K562 (cell line): ENCODE results near the gene MAPK8IP2. TPM values are rescaled to one million over a fixed set of nuclear protein-coding genes. Genes with fewer than 3 reads are reported as not detected.

ENCODE experiments used
- ATAC-seq: fragments of 200-7000 bp; cut with Tn5 transposase; 3 replicates; pipeline ENCODE4 v1.9.1; 2020; ENCODE audit warnings: moderate library complexity
- BruUV-seq: library from RNA; stranded (reverse); fragments of 400-500 nt; replicated peaks from 2 replicates; lab custom pipeline; 2021; lab: Mats Ljungman, UMichigan
- CTCF ChIA-PET: fragments of 300-600 bp; formaldehyde crosslinking; extraction: SDS; loops from one replicate; lab custom pipeline; 2021; ENCODE audit warnings: low intra/inter-chr PET ratio; lab: Yijun Ruan, JAX
- POLR2A ChIA-PET: fragments of 300-600, 350-650 bp; sonication (Branson Sonifier 250); formaldehyde crosslinking; extraction: SDS; loops from one replicate; lab custom pipeline; 2021; ENCODE audit warnings: antibody characterized with exemption, inconsistent platforms; lab: Yijun Ruan, JAX
- DNase-seq, 4 experiments: peaks; one replicate each; pipeline versions ENCODE4 v3.0.0 to v3.0.0-alpha.2; 2011 to 2018; ENCODE audit warnings: low spot score in 3 of 4, mixed read lengths in 3 of 4; ENCODE audit errors: extremely low read depth in 1 of 4
- FAIRE-seq: peaks from 2 replicates; lab custom pipeline; 2011; peaks lifted over from hg19 to GRCh38; lab: Jason Lieb, UNC
- H2AFZ ChIP-seq: 2 replicates; pipeline ENCODE4 v1.6.0; 2011; ENCODE audit warnings: low read depth, low read length, control low read depth, inconsistent platforms
- H3K27ac ChIP-seq: fragments of 200-600 bp; 3 replicates; pipeline ENCODE4 v1.8.0; 2011; ENCODE audit warnings: low read depth, mild to moderate bottlenecking, control low read depth, inconsistent platforms, low read length, moderate library complexity, mixed read lengths; ENCODE audit errors: extremely low read depth
- H3K27me3 ChIP-seq, 2 experiments: fragments of 300-600 bp in 1 of 2; 2 replicates in 1 of 2; 3 replicates in 1 of 2; pipeline versions ENCODE4 v1.6.0 to v1.8.0; 2011; ENCODE audit warnings: inconsistent platforms in 2 of 2, low read length in 2 of 2, mild to moderate bottlenecking in 1 of 2, mixed read lengths in 1 of 2, moderate library complexity in 1 of 2; ENCODE audit not compliant: control insufficient read depth in 2 of 2, insufficient read depth in 2 of 2
- H3K36me3 ChIP-seq: fragments of 300-600 bp; 3 replicates; pipeline ENCODE4 v1.8.0; 2011; ENCODE audit warnings: mild to moderate bottlenecking, low read length, inconsistent platforms; ENCODE audit not compliant: control insufficient read depth, insufficient read depth
- H3K4me1 ChIP-seq, 2 experiments: fragments of 200-600 bp in 1 of 2; replicated peaks in 1 of 2; 2 replicates in 1 of 2; 3 replicates in 1 of 2; pipeline versions ENCODE4 v1.5.1 to v1.8.0; 2011; ENCODE audit warnings: inconsistent platforms in 2 of 2, low read length in 2 of 2, mild to moderate bottlenecking in 1 of 2, mixed read lengths in 1 of 2, moderate library complexity in 1 of 2; ENCODE audit not compliant: control insufficient read depth in 2 of 2, insufficient read depth in 2 of 2
- H3K4me2 ChIP-seq: 2 replicates; pipeline ENCODE4 v1.6.1; 2011; ENCODE audit warnings: low read length, control low read depth, inconsistent platforms, mixed read lengths; ENCODE audit not compliant: insufficient read depth
- H3K4me3 ChIP-seq: fragments of 200-600 bp; sonication (generic), shearing (Covaris generic); 2 replicates; pipeline ENCODE4 v1.5.1; 2016; ENCODE audit warnings: control low read depth, inconsistent platforms
- H3K79me2 ChIP-seq: fragments of 200-600 bp; 3 replicates; pipeline ENCODE4 v1.8.0; 2011; ENCODE audit warnings: low read length, inconsistent platforms; ENCODE audit not compliant: control insufficient read depth, insufficient read depth
- H3K9ac ChIP-seq, 2 experiments: 2 replicates each; pipeline versions ENCODE4 v1.6.0 to v1.6.1; 2011; ENCODE audit warnings: low read depth in 2 of 2, low read length in 2 of 2, control low read depth in 1 of 2, inconsistent platforms in 1 of 2, mild to moderate bottlenecking in 1 of 2, mixed read lengths in 1 of 2; ENCODE audit not compliant: insufficient read depth in 1 of 2
- H3K9me1 ChIP-seq: one replicate; pipeline ENCODE4 v1.6.0; 2011; ENCODE audit warnings: inconsistent platforms, mild to moderate bottlenecking, low read length, moderate library complexity; ENCODE audit not compliant: control insufficient read depth, insufficient read depth
- H3K9me3 ChIP-seq: replicated peaks from 2 replicates; pipeline ENCODE4 v1.5.1; 2011; ENCODE audit warnings: low read depth, low read length, inconsistent platforms; ENCODE audit not compliant: control insufficient read depth, insufficient read depth
- H4K20me1 ChIP-seq: replicated peaks from 2 replicates; pipeline ENCODE4 v1.6.1; 2011; ENCODE audit warnings: low read length, inconsistent platforms, mixed read lengths; ENCODE audit not compliant: control insufficient read depth, insufficient read depth
- ADNP ChIP-seq: fragments of 200-800 bp; sonication (Bioruptor generic); IDR thresholded peaks from 2 replicates; pipeline ENCODE4 v1.6.1; 2016; ENCODE audit warnings: missing genetic modification characterization, missing compliant biosample characterization
- CBFA2T3 ChIP-seq: fragments of 450-650 bp; IDR thresholded peaks from 2 replicates; pipeline ENCODE4 v1.6.1; 2017
- DMBX1 ChIP-seq: fragments of 250-450 bp; sonication (Bioruptor Pico); IDR thresholded peaks from 2 replicates; pipeline ENCODE4 v1.8.0; 2022; ENCODE audit warnings: inconsistent platforms, mild to moderate bottlenecking, moderate library complexity, borderline replicate concordance
- KAT2B ChIP-seq: IDR thresholded peaks from one replicate; pipeline ENCODE4 v1.6.1; 2012; ENCODE audit warnings: low read depth, mild to moderate bottlenecking, control low read depth, inconsistent platforms, low read length, moderate library complexity
- KAT7 ChIP-seq: sonication (generic); formaldehyde crosslinking; IDR thresholded peaks from 2 replicates; pipeline ENCODE4 v1.8.0; 2022; ENCODE audit warnings: missing genetic modification reagents, mild to moderate bottlenecking, borderline replicate concordance
- MTA1 ChIP-seq: fragments of 450-650 bp; IDR thresholded peaks from 2 replicates; pipeline ENCODE4 v1.6.1; 2017; ENCODE audit warnings: borderline replicate concordance
- NEUROD1 ChIP-seq: fragments of 150-350 bp; IDR thresholded peaks from 2 replicates; pipeline ENCODE4 v1.6.1; 2014; ENCODE audit warnings: borderline replicate concordance, low read length, low read depth; ENCODE audit not compliant: partially characterized antibody
- NFYB ChIP-seq: IDR thresholded peaks from 2 replicates; pipeline ENCODE4 v1.6.1; 2011; ENCODE audit warnings: mild to moderate bottlenecking, moderate library complexity; ENCODE audit not compliant: insufficient read length; ENCODE audit errors: extremely low read depth
- PHF20 ChIP-seq: fragments of 450-650 bp; IDR thresholded peaks from 2 replicates; pipeline ENCODE4 v1.6.1; 2018; ENCODE audit not compliant: partially characterized antibody
- RB1 ChIP-seq: fragments of 450-650 bp; IDR thresholded peaks from 2 replicates; pipeline ENCODE4 v1.6.1; 2017; ENCODE audit warnings: low read depth, mild to moderate bottlenecking
- RHOXF2B ChIP-seq: fragments of 250-450 bp; sonication (Bioruptor Pico); conservative IDR thresholded peaks from 2 replicates; pipeline ENCODE4 v1.5.1; 2021
- SIX5 ChIP-seq, 2 experiments: IDR thresholded peaks; 2 replicates each; pipeline ENCODE4 v1.6.1; 2011; ENCODE audit warnings: low read length in 2 of 2, borderline replicate concordance in 1 of 2, low read depth in 1 of 2, mild to moderate bottlenecking in 1 of 2, moderate library complexity in 1 of 2; ENCODE audit not compliant: insufficient read depth in 1 of 2
- SMARCA4 ChIP-seq: fragments of 450-650 bp; IDR thresholded peaks from 2 replicates; pipeline ENCODE4 v1.6.1; 2016
- SNIP1 ChIP-seq: fragments of 450-650 bp; IDR thresholded peaks from 2 replicates; pipeline ENCODE4 v1.7.1; 2017; ENCODE audit warnings: low read depth, mild to moderate bottlenecking
- SREBF1 ChIP-seq: fragments of 150-350 bp; IDR thresholded peaks from 2 replicates; pipeline ENCODE4 v1.6.1; 2014; ENCODE audit warnings: antibody characterized with exemption, low read depth, low read length, borderline replicate concordance
- STAT5B ChIP-seq: fragments of 250-450 bp; sonication (Bioruptor Pico); IDR thresholded peaks from 2 replicates; pipeline ENCODE4 v1.8.0; 2021; ENCODE audit warnings: mild to moderate bottlenecking, inconsistent platforms
- TRIM24 ChIP-seq, 2 experiments: fragments of 450-650 bp; IDR thresholded peaks; 2 replicates each; pipeline ENCODE4 v1.6.1; 2016
- ZBTB8A ChIP-seq: fragments of 450-650 bp; IDR thresholded peaks from 2 replicates; pipeline ENCODE4 v1.6.1; 2018; ENCODE audit warnings: mild to moderate bottlenecking, moderate library complexity; ENCODE audit not compliant: partially characterized antibody
- ZFP36 ChIP-seq: fragments of 150-350 bp; IDR thresholded peaks from 2 replicates; pipeline ENCODE4 v1.6.1; 2018; ENCODE audit warnings: low read length, low read depth; ENCODE audit not compliant: partially characterized antibody
- ZNF146 ChIP-seq: IDR thresholded peaks from one replicate; pipeline ENCODE4 v1.6.1; 2018; ENCODE audit warnings: missing compliant biosample characterization; ENCODE audit not compliant: unreplicated experiment
- ZNF174 ChIP-seq: fragments of 250-450 bp; sonication (Bioruptor Pico); IDR thresholded peaks from 2 replicates; pipeline ENCODE4 v1.4.0; 2020; ENCODE audit warnings: mild to moderate bottlenecking
- ZNF584 ChIP-seq: fragments of 200-800 bp; sonication (Bioruptor generic); IDR thresholded peaks from 2 replicates; pipeline ENCODE4 v1.6.1; 2016; ENCODE audit warnings: low read depth, mild to moderate bottlenecking, missing genetic modification characterization, missing compliant biosample characterization
- ZNF589 ChIP-seq: fragments of 200-800 bp; sonication (Bioruptor generic); IDR thresholded peaks from 2 replicates; pipeline ENCODE4 v1.6.1; 2016; ENCODE audit warnings: low read depth, missing genetic modification characterization, missing compliant biosample characterization
- WGBS: fragments of 100-300 bp; shearing (Covaris generic); methylation state at CpG from one replicate; pipeline ENCODE4 v1.1.6; 2016; ENCODE audit warnings: low coverage, mixed read lengths; ENCODE audit not compliant: insufficient coverage; ENCODE audit errors: missing lambda C conversion rate; 5-methylcytosine and 5-hydroxymethylcytosine counted together
- in situ Hi-C: fragments of 300-500 bp; cut with MboI; formaldehyde crosslinking; loops from 4 replicates; pipeline ENCODE4 v1.15.0; 2018; ENCODE audit warnings: inconsistent platforms, mixed read lengths
- intact Hi-C: fragments of 100-400 bp; cut with micrococcal nuclease; formaldehyde crosslinking; loops from 2 replicates; pipeline ENCODE4 v1.14.2; 2022
- polyA plus RNA-seq, 8 experiments: library from polyadenylated mRNA; depleted of rRNA in 4 of 8; stranded (reverse) in 5 of 8; unstranded in 3 of 8; fragments of >200 nt; fragmentation: Nextera tagmentation in 2 of 8; fragmentation: Illumina TruSeq in 1 of 8; extraction: Ambion mirVana in 2 of 8; extraction: Trizol in 1 of 8; gene quantifications; 2 replicates each; pipeline versions ENCODE4 v1.2.1 to v1.2.3, GENCODE V29; 2011 to 2014; ENCODE audit warnings: inconsistent platforms in 1 of 8, missing spikeins in 1 of 8
- total RNA-seq, 7 experiments: library from RNA; depleted of rRNA in 6 of 7; stranded (reverse); fragments of >200 nt in 6 of 7; fragmentation: Illumina TruSeq in 2 of 7; extraction: Trizol in 2 of 7; gene quantifications; 2 replicates each; pipeline versions ENCODE4 v1.2.1 to v1.2.3, GENCODE V29; 2011 to 2021; ENCODE audit warnings: low replicate concordance in 1 of 7
- TF ChIP-seq, protein P1 (sequence below): sonication (generic); formaldehyde crosslinking; IDR thresholded peaks from 2 replicates; pipeline ENCODE4 v1.8.0; 2022; ENCODE audit warnings: mild to moderate bottlenecking, missing genetic modification reagents

MAPK8IP2 gene
- total and polyA plus RNA-seq, 9 of the 15 experiments (the other 6 are each of a cell fraction or from before 2014, with no cell fraction given): 0.01 to 0.47 (median 0.07) TPM; not detected in 2

DNA sequence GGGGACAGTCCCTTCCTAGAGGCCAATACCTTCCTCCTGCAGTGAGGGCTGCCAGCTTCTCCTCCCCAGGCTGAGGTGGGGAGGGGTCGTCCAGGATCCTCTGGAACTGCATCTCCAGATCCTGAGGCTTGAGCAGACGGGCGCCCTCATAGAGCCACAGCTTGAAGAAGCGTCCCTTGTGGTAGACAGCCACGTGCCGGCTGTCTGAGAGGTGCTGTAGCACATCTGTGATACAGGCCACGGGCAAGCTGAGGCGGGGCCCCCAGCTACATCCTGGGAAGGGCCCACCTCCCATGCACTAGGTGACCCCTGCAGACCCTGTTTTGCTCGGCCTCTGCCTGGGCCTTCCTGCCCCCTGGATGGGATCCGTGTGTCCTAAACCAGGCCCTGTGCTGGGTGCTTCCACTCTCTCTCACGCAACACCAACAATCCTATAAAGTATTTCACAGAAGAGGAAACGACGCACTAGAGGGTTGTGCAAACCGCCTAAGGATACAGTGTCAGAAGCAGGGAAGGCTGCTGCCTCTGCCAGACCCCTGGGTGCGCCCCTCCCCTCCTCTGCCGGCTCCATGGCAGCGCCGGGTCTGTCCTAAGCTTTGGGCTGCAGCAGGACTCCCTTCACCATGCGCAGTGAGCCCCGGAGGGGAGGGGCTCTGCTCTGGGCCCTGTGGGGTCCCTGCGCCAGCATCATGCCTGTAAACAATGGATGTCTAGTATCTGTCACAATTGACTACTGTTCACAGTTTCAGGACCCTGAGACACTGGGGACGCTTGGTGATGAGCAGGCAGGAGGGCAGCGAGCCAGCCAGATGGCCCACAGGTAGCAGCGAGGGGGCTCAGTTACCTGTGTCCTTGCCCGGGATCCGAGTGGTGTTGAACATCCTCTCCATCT is 26.9 kb upstream of the MAPK8IP2 start (continued):
- TF ChIP-seq SREBF1 (no peak), SNIP1 (no peak), SMARCA4 (no peak), RB1 (no peak), ZBTB8A (no peak), PHF20 (no peak), CBFA2T3 (no peak)
- TF ChIP-seq, protein P1, sequence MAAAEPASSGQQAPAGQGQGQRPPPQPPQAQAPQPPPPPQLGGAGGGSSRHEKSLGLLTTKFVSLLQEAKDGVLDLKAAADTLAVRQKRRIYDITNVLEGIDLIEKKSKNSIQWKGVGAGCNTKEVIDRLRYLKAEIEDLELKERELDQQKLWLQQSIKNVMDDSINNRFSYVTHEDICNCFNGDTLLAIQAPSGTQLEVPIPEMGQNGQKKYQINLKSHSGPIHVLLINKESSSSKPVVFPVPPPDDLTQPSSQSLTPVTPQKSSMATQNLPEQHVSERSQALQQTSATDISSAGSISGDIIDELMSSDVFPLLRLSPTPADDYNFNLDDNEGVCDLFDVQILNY: no peak

DNA sequence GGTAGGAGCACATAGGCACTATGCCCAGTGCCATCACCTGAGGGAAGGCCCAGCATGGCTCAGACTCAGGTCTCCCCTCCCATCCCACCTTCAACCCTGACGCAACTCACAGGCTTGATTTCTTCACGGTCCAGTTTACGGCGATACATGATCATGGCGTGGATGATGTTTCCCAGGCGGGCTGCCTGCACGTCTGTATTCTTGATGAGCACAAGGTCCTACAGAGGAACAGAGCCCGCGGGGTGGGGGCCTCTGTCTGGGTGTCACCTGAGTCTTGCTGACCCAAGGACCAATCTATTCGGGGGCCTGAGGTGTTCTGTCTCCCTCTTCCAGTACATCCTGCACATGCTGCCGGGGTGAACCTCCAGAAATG is 26.2 kb upstream of the MAPK8IP2 start:
- ChIA-PET POLR2A (interaction anchor here (0.7 to 1.5 kb wide), 5 partner anchors 9 to 89 kb away, joined by 3 to 5 read pairs (median 3); partner anchors contain the start of gene SYCE3), CTCF (no interaction called here)
- 47% methylated on average over 8 of the region's 11 CpGs for WGBS
- FAIRE-seq: no peak
- H3K27me3 ChIP-seq: no peaks in the 10 kb centered on the region
- H3K36me3 ChIP-seq: no peaks in the 10 kb centered on the region
- no peak overlapping the region for H3K27ac ChIP-seq
- H3K4me1 ChIP-seq: peaks cover 0 to 11% of the 10 kb centered on the region in 2 experiments; a peak in 2 of 5 replicates
- BruUV-seq: no TSS peak
- H3K9me3 ChIP-seq: no peaks in the 10 kb centered on the region
- no peaks in the 10 kb centered on the region for H4K20me1 ChIP-seq
- H3K4me3 ChIP-seq: no peak overlapping the region
- no peak for DNase-seq
- in situ Hi-C loops (no loop called here), intact Hi-C loops (no loop called here)
- H3K9ac ChIP-seq: no peak overlapping the region
- H3K4me2 ChIP-seq: no peak overlapping the region
- no peaks in the 10 kb centered on the region for H3K9me1 ChIP-seq
- H2AFZ ChIP-seq: no peak overlapping the region
- no peaks in the 10 kb centered on the region for H3K79me2 ChIP-seq
- no peak for ATAC-seq
- TF ChIP-seq ZNF589 (no peak), RHOXF2B (CRISPR knock-in tag) (no peak), KAT7 (CRISPR knock-in tag) (no peak), ADNP (tag) (no peak), ZNF174 (CRISPR knock-in tag) (no peak), ZNF146 (CRISPR knock-in tag) (no peak), ZFP36 (no peak), SIX5 (IDR thresholded peaks at IDR 0.05; ENCODE audit: borderline replicate concordance in 1 of 2, insufficient read depth in 1 of 2, low read depth in 1 of 2, low read length in 2 of 2) (no peak), NFYB (no peak), MTA1 (no peak), ZNF584 (no peak), NEUROD1 (no peak), DMBX1 (CRISPR knock-in tag) (no peak), TRIM24 (IDR thresholded peaks at IDR 0.05) (no peak), KAT2B (no peak), STAT5B (CRISPR knock-in tag) (no peak)
